Measurements from ENCODE around the gene CYGB.

- no peak for TF ChIP-seq CTCF (conservative IDR thresholded peaks at IDR 0.05; ENCODE audit: low read length)
- no peak for TF ChIP-seq EZH2phosphoT487 (IDR thresholded peaks at IDR 0.05; ENCODE audit: borderline replicate concordance, low read depth, low read length)
Observed at GRCh38 chr17:76479515-76480060, 57.9 kb downstream of the CYGB start.
